ENCODE measurements around the gene CENPH. TPM values are rescaled to one million over a fixed set of nuclear protein-coding genes. Genes with fewer than 3 reads are reported as not detected.
"Not testable (repeated sequence)": the region's sequence is repeated elsewhere in the genome, so short reads cannot be mapped to it uniquely, and the experiment has no call there.

The CENPH gene
- total RNA-seq, 1 experiment from 2014 or later: 25.2 TPM

DNA sequence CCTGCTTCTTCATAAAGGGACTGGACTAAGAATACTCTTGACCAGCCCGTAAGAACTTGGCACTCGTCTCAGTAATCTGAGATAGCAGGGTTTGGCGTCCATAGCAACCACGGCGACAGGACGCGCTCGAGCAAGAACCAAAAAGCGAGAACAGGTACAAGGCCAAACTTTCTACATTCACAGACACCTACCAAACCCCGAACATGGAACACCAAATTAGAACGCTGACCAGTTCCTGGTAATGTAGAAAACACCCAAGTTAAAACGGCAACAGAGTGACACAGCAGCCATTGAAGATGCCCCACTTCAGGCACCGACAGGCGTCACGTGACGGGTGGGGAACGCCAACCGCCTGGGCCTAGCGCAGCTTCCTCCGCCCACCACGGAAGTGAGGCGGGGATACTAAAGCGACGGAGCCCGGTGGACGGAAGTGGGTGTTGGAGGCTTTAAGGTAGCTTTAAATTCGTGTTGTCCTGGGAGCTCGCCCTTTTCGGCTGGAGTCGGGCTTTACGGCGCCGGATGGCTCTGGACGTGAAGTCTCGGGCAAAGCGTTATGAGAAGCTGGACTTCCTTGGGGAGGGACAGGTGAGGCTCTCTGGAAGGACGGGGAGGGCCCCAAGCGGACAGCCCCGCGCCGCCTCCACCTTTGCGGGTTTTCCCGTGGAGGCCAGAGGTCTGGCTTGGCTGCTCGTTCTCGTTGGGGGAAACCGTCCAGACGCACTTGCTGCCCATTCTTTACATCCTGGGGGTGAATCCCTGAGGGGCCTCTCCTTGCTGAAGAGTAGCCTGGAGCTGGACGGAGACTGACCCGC, 45.3 kb downstream of the CENPH start, which contains the start of gene CDK7:
Gene CDK7 (plus strand): TSS at position 430 of the 812 bp plus-strand sequence. CDS start 90 bp downstream, at position 520.
- DNase-seq (ENCODE audit: low read depth, low spot score): peak; percentile 92
- in situ Hi-C loops (cut with HindIII; ENCODE audit: low pct_unique_long_range_greater_than_20kb, low sequenced_read_pairs): no loop called here

DNA sequence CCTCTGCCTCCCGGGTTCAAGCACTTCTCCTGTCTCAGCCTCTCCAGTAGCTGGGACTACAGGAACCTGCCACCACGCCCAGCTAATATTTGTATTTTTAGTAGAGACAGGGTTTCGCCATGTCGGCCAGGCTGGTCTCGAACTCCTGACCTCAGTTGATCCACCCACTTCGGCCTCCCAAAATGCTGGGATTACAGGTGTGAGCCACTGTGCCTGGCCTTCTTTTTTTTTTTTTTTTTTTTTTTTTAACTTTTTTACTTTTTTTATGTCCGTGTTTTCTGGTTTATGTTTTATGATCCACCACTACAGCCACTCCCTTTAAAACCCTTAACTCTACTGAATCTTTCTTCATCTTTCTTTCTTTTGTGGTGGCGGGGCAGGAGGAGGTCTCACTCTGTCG, 47.4 kb downstream of the CENPH start:
- in situ Hi-C loops (cut with HindIII; ENCODE audit: low pct_unique_long_range_greater_than_20kb, low sequenced_read_pairs); DNase-seq (ENCODE audit: low read depth, low spot score): not testable (repeated sequence)

DNA sequence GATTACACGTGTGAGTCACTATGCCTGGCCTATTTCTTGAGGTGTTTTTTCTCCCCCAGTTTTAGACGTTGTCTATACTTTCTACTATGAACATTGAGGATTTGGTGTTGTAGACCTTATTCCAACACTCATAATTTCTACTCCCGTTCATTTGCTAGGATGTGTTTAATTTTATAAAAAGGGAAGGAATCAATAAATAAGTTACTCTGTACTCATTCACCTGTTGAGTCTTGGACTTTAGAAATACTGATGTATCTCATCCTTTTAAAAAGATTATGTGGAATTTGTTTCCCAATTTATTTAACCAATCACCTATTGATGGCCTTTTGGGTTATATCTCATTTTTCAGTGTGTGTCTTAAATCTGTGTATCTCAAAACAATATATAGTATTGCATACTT, 48.5 kb downstream of the CENPH start:
- in situ Hi-C loops (cut with HindIII; ENCODE audit: low pct_unique_long_range_greater_than_20kb, low sequenced_read_pairs): no loop called here
- DNase-seq (ENCODE audit: low read depth, low spot score): no peak

DNA sequence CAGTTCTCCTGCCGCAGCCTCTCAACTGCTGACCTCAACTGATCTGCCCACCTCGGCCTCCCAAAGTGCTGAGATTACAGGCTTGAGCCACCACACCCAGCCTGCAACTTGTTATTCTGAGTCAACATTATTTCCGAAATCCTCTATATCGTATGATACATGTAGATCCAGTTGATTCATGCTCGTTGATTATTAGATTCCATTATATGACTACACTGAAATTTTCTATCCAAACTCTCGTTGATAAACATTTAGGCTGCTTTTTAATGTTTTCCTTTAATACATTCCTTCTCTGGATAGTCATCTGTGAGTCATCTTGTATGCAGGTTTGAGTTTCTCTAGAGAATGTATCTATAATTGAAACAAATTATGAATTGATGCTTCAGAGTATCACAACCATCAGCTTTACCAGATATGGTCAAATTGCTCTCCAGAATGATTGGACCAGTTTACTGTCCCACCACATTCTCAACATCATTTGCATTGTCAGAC, 49.4 kb downstream of the CENPH start:
- DNase-seq (ENCODE audit: low read depth, low spot score): no peak
- in situ Hi-C loops (cut with HindIII; ENCODE audit: low pct_unique_long_range_greater_than_20kb, low sequenced_read_pairs): no loop called here

DNA sequence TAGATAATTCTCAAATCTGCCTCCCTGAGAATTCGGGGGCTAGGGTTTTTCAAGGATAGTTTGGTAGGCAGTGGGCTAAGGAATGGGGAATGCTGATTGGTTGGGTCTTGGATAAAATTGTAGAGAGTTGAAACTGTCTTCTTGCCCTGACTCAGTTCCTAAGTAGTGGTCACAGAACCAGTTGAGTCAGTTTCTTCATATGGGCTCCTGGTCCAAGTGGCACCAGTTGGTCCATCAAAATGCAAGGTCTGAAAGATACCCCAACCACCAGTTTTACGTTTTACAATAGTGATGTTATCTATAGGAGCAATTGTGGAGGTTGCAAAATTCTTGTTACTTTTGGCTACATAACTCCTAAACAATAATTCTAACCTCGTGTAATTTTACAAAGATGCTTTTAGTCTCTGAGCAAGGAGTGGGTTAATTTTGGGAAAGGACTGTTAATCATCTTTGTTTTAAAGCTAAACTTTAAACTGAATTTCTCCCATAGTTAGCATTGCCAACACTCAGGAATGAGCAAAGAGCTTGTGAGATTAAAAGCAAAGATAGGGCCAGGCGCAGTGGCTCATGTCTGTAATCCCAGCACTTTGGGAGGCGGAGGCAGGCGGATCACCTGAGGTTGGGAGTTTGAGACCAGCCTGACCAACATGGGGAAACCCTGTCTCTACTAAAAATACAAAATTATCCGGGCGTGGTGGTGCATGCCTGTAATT, 53.0 kb downstream of the CENPH start:
- DNase-seq (ENCODE audit: low read depth, low spot score): no peak
- in situ Hi-C loops (cut with HindIII; ENCODE audit: low pct_unique_long_range_greater_than_20kb, low sequenced_read_pairs): no loop called here

DNA sequence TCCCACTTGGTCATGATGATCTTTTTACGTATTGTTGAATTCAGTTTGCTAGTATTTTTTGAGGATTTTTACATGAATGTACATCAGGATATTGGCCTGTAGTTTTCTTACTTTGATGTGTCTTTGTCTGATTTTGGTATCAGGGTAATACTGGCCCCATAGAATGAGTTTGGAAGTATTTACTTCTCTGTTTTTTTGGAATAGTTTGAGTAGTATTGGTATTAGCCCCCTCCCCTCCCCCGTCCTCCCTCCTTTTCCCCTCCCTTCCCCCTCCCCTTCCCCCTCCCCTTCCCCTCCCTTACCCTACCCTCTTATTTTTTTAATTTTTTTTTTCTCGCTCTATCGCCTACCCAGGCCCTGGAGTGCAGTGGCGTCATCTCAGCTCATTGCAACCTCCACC, 55.6 kb downstream of the CENPH start:
- in situ Hi-C loops (cut with HindIII; ENCODE audit: low pct_unique_long_range_greater_than_20kb, low sequenced_read_pairs): no loop called here
- DNase-seq (ENCODE audit: low read depth, low spot score): no peak

DNA sequence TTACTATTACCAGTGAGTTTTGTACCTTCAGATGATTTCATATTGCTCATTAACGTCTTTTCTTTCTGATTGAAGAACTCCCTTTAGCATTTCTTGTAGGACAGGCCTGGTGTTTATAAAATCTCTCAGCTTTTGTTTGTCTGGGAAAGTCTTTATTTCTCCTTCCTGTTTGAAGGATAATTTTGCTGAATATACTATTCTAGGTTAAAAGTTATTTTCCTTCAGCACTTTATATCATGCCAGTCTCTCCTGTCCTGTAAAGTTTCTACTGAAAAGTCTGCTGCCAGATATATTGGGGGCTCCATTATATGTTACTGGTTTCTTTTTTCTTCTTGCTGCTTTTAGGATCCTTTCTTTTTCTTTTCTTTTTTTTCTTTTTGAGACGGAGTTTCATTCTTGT, 58.6 kb downstream of the CENPH start:
- no peak for DNase-seq (ENCODE audit: low read depth, low spot score)
- in situ Hi-C loops (cut with HindIII; ENCODE audit: low pct_unique_long_range_greater_than_20kb, low sequenced_read_pairs): no loop called here

DNA sequence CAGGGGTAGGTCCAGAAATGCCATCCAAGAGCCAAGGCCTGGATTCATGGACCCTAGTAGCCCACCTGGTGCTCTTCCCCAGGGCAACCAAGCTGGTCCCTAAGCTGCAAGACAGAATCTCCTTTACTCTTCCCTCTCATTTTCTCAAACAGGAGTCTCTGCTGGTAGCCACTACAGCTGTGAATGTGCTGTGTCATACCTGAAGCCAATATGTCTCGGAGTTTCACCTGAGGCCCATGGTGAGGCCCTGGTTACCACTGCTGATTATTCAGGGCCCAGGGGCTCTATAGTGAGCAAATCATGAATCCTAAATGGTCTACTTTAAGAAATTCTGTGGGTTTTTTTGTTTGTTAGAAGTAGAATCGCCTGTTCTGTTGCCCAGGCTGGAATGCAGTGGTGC, 61.2 kb downstream of the CENPH start:
- in situ Hi-C loops (cut with HindIII; ENCODE audit: low pct_unique_long_range_greater_than_20kb, low sequenced_read_pairs): no loop called here
- no peak for DNase-seq (ENCODE audit: low read depth, low spot score)

DNA sequence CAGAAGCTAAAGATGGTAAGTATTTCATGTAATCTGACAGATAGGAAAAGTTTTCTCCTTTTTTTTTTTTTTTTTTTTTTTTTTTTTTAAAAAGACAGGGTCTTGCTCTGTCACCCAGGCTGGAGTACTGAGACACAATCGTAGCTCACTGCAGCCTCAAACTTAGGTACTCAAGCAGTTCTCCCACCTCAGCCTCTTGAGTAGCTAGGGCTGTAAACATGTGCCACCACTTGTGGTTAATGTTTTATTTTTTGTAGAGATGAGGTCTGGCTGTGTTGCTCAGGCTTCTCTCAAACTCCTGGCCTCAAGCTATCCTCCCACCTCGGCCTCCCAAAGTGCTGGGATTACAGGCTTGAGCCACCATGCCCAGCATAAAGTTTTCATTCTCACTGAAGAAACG, 63.1 kb downstream of the CENPH start:
- in situ Hi-C loops (cut with HindIII; ENCODE audit: low pct_unique_long_range_greater_than_20kb, low sequenced_read_pairs): no loop called here
- no peak for DNase-seq (ENCODE audit: low read depth, low spot score)

DNA sequence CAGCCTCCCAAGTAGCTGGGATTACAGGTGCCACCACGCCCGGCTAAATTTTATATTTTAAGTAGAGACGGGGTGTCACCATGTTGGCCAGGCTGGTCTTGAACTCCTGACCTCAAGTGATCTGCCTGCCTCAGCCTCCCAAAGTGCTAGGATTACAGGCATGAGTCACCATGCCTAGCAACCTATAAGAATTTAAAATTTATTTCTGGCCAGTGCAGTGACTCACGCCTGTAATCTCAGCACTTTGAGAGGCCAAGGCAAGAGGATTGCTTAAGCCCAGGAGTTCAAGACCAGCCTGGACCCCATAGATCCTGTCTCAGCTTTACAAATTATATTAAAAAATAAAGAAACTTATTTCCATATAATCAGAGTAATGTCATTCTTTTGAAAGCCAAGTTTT, 66.6 kb downstream of the CENPH start:
- in situ Hi-C loops (cut with HindIII; ENCODE audit: low pct_unique_long_range_greater_than_20kb, low sequenced_read_pairs); DNase-seq (ENCODE audit: low read depth, low spot score): not testable (repeated sequence)

DNA sequence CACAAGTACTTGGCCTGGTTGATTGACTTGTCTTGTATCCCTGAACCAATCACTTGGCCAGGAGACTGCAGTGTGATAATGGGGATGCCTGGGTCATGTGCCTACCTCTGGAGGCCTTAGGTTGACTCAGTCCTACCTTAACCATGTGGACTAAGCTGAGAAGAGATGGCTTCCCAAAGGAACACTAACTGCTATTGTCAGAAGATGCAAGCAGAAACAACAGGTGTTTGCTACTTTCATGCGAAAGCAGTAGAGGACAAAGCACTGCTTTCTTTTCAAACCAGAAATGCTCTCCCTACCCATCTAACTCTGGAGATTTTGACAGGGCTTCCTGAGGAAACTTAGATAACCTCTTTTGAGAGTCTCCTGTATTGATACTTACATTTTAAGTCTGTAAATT, 68.2 kb downstream of the CENPH start:
- in situ Hi-C loops (cut with HindIII; ENCODE audit: low pct_unique_long_range_greater_than_20kb, low sequenced_read_pairs): no loop called here
- DNase-seq (ENCODE audit: low read depth, low spot score): no peak

Small RNA genes lying within 50 kb of the gene (small RNA-seq; reads per million reads assigned to genes)
- 0 reads per million in 2 experiments for gene SNORA50D

Other genes starting within 250 kb of the CENPH start
- 67.0 and 68.3 TPM in 2 replicates for gene SLC30A5, start 95.6 kb upstream of the CENPH start, total RNA-seq (2014; rRNA removed; shearing (Covaris generic))
- 114 and 123 TPM in 2 replicates for gene CCNB1, start 22.4 kb upstream of the CENPH start, total RNA-seq (2014; rRNA removed; shearing (Covaris generic))
- gene CDK7, start 45.3 kb downstream of the CENPH start, total RNA-seq (2014; rRNA removed; shearing (Covaris generic)): 57.1 and 64.3 TPM in 2 replicates
- gene CCDC125, start 143.2 kb downstream of the CENPH start, total RNA-seq (2014; rRNA removed; shearing (Covaris generic)): 2.0 and 2.7 TPM in 2 replicates
- gene AK6, start 179.9 kb downstream of the CENPH start, total RNA-seq (2014; rRNA removed; shearing (Covaris generic)): 33.4 and 52.1 TPM in 2 replicates
- gene TAF9, start 179.9 kb downstream of the CENPH start, total RNA-seq (2014; rRNA removed; shearing (Covaris generic)): 253 and 264 TPM in 2 replicates
- 24.6 and 25.1 TPM in 2 replicates for gene RAD17, start 180.2 kb downstream of the CENPH start, total RNA-seq (2014; rRNA removed; shearing (Covaris generic))
- 0.11 TPM in 1 of 2 replicates, not detected in the other for gene MARVELD2, start 225.5 kb downstream of the CENPH start, total RNA-seq (2014; rRNA removed; shearing (Covaris generic))

Data from SK-MEL-5 (cell line).